ENCODE results near the gene CDKN2B-AS1. TPM values are rescaled to one million over a fixed set of nuclear protein-coding genes. Genes with fewer than 3 reads are reported as not detected.
A peak's percentile ranks its signal among the peaks of the same experiment; 100 is the strongest.
"Not testable (repeated sequence)": the region's sequence is repeated elsewhere in the genome, so short reads cannot be mapped to it uniquely, and the experiment has no call there.

The CDKN2B-AS1 gene
- total RNA-seq (ENCODE audit: low replicate concordance), result 6.4 and 12.9 TPM in 2 replicates

GRCh38 chr9:21994556-21995005, at the start of gene CDKN2B-AS1:
CDKN2B-AS1 (plus strand) TSS chr9:21994791.
- H3K4me3 ChIP-seq (ENCODE audit: low read depth, low read length), result peak within 1 kb of the TSS; percentile 86
- no peak for DNase-seq (ENCODE audit: low read depth)
- peak; percentile 13 for TF ChIP-seq CTCF (IDR thresholded peaks at IDR 0.05; ENCODE audit: insufficient read depth, low read length)

- H3K4me3 ChIP-seq (ENCODE audit: low read depth, low read length), result no peak overlapping the region
- no peak for TF ChIP-seq CTCF (IDR thresholded peaks at IDR 0.05; ENCODE audit: insufficient read depth, low read length)
- DNase-seq (ENCODE audit: low read depth), result no peak
Observed at GRCh38 chr9:21945606-21946005, 49.0 kb upstream of the CDKN2B-AS1 start.

GRCh38 chr9:21958833-21959232, 35.8 kb upstream of the CDKN2B-AS1 start:
- DNase-seq (ENCODE audit: low read depth), result no peak
- no peak for TF ChIP-seq CTCF (IDR thresholded peaks at IDR 0.05; ENCODE audit: insufficient read depth, low read length)
- H3K4me3 ChIP-seq (ENCODE audit: low read depth, low read length), result no peak overlapping the region

- not testable (repeated sequence) for DNase-seq (ENCODE audit: low read depth)
Observed at GRCh38 chr9:21959268-21959667, 35.3 kb upstream of the CDKN2B-AS1 start.

GRCh38 chr9:21961569-21961968, 33.0 kb upstream of the CDKN2B-AS1 start:
- no peak for TF ChIP-seq CTCF (IDR thresholded peaks at IDR 0.05; ENCODE audit: insufficient read depth, low read length)
- no peak overlapping the region for H3K4me3 ChIP-seq (ENCODE audit: low read depth, low read length)
- no peak for DNase-seq (ENCODE audit: low read depth)

More at GRCh38 chr9:21959268-21959667, 35.3 kb upstream of the CDKN2B-AS1 start:
- not testable (repeated sequence) for H3K4me3 ChIP-seq (ENCODE audit: low read depth, low read length)

GRCh38 chr9:21964925-21965385, 29.6 kb upstream of the CDKN2B-AS1 start:
- DNase-seq (ENCODE audit: low read depth), result peak; percentile 73
- no peak for TF ChIP-seq CTCF (IDR thresholded peaks at IDR 0.05; ENCODE audit: insufficient read depth, low read length)
- peak overlapping the region; percentile 39 for H3K4me3 ChIP-seq (ENCODE audit: low read depth, low read length)

- H3K4me3 ChIP-seq (ENCODE audit: low read depth, low read length), result peak overlapping the region; percentile 39
Observed at GRCh38 chr9:21965401-21965951, 29.1 kb upstream of the CDKN2B-AS1 start.

More at GRCh38 chr9:21965401-21965951, 29.1 kb upstream of the CDKN2B-AS1 start:
- peak; percentile 70 for DNase-seq (ENCODE audit: low read depth)
- TF ChIP-seq CTCF (IDR thresholded peaks at IDR 0.05; ENCODE audit: insufficient read depth, low read length), result peak; percentile 68

All from fibroblast of the aortic adventitia (primary cell).